GM12878 (cell line): ENCODE results near the gene POLR2L. TPM values are rescaled to one million over a fixed set of nuclear protein-coding genes. Genes with fewer than 3 reads are reported as not detected.

Experiments used
- ATAC-seq: fragments of 200-7000 bp; cut with Tn5 transposase; 3 replicates; pipeline ENCODE4 v1.9.1; 2020; ENCODE audit warnings: mild to moderate bottlenecking, moderate library complexity
- BruUV-seq: library from RNA; stranded (reverse); fragments of 400-500 nt; replicated peaks from 2 replicates; lab custom pipeline; 2021; lab: Mats Ljungman, UMichigan
- CTCF ChIA-PET: fragments of 300-600 bp; sonication (Branson Sonifier 250); formaldehyde crosslinking; extraction: SDS; loops from one replicate; lab custom pipeline; 2021; ENCODE audit warnings: inconsistent platforms; lab: Yijun Ruan, JAX
- POLR2A ChIA-PET: fragments of 350-600 bp; formaldehyde crosslinking; extraction: SDS; loops from one replicate; lab custom pipeline; 2021; ENCODE audit warnings: inconsistent platforms; lab: Charles Lee
- RAD21 ChIA-PET: fragments of 300-600 bp; sonication (Branson Sonifier 250); formaldehyde crosslinking; loops from one replicate; lab custom pipeline; 2023; ENCODE audit warnings: antibody characterized with exemption; ENCODE audit not compliant: unreplicated experiment; lab: Charles Lee
- SMC1A ChIA-PET: fragments of 300-600 bp; sonication (Branson Sonifier 250); formaldehyde crosslinking; loops from one replicate; lab custom pipeline; 2023; ENCODE audit not compliant: unreplicated experiment, uncharacterized antibody; lab: Charles Lee
- DNase-seq: peaks from one replicate; pipeline ENCODE4 v3.0.0-alpha.2; 2011; ENCODE audit warnings: low read depth, low spot score
- FAIRE-seq: peaks from 3 replicates; lab custom pipeline; 2011; peaks lifted over from hg19 to GRCh38; lab: Jason Lieb, UNC
- H2AFZ ChIP-seq: 2 replicates; pipeline ENCODE4 v1.6.0; 2011; ENCODE audit warnings: low read depth, low read length, control low read depth; ENCODE audit not compliant: control insufficient read depth
- H3K27ac ChIP-seq: 2 replicates; pipeline ENCODE4 v1.5.1; 2011; ENCODE audit warnings: control low read depth; ENCODE audit not compliant: control insufficient read depth, insufficient read depth
- H3K27me3 ChIP-seq, 2 experiments: replicated peaks in 1 of 2; 2 replicates each; pipeline versions ENCODE4 v1.6.0 to v1.6.1; 2011; ENCODE audit warnings: low read length in 1 of 2; ENCODE audit not compliant: control insufficient read depth in 2 of 2, insufficient read depth in 2 of 2
- H3K36me3 ChIP-seq, 2 experiments: 2 replicates each; pipeline ENCODE4 v1.5.1; 2011; ENCODE audit warnings: low read length in 1 of 2; ENCODE audit not compliant: control insufficient read depth in 2 of 2, insufficient read depth in 2 of 2
- H3K4me1 ChIP-seq: 2 replicates; pipeline ENCODE4 v1.6.1; 2011; ENCODE audit warnings: mild to moderate bottlenecking, low read length, moderate library complexity, mixed read lengths; ENCODE audit not compliant: control insufficient read depth, insufficient read depth
- H3K4me2 ChIP-seq: 2 replicates; pipeline ENCODE4 v1.6.0; 2011; ENCODE audit warnings: control low read depth; ENCODE audit not compliant: control insufficient read depth, insufficient read depth
- H3K4me3 ChIP-seq: fragments of 200-600 bp; sonication (generic); 2 replicates; pipeline ENCODE4 v1.5.1; 2016
- H3K79me2 ChIP-seq: 2 replicates; pipeline ENCODE4 v1.6.0; 2011; ENCODE audit warnings: low read length; ENCODE audit not compliant: control insufficient read depth, insufficient read depth
- H3K9ac ChIP-seq: 2 replicates; pipeline ENCODE4 v1.8.0; 2011; ENCODE audit warnings: low read length, control low read depth, mixed read lengths; ENCODE audit not compliant: control insufficient read depth, insufficient read depth
- H3K9me3 ChIP-seq: replicated peaks from 3 replicates; pipeline ENCODE4 v1.5.1; 2011; ENCODE audit warnings: mild to moderate bottlenecking, low read length; ENCODE audit not compliant: control insufficient read depth, insufficient read depth
- H4K20me1 ChIP-seq: 2 replicates; pipeline ENCODE4 v1.6.0; 2011; ENCODE audit not compliant: control insufficient read depth, insufficient read depth
- CEBPB ChIP-seq, 2 experiments: fragments of 150-350 bp in 1 of 2; IDR thresholded peaks; 2 replicates each; pipeline ENCODE4 v1.6.1; 2012 to 2014; ENCODE audit warnings: low read depth in 2 of 2, low read length in 2 of 2, borderline replicate concordance in 1 of 2, inconsistent platforms in 1 of 2
- CHD2 ChIP-seq: IDR thresholded peaks from 2 replicates; pipeline ENCODE4 v1.6.1; 2011; ENCODE audit warnings: low read depth, low read length, improper control_type of control experiment, borderline replicate concordance
- GABPA ChIP-seq: IDR thresholded peaks from 2 replicates; pipeline ENCODE4 v1.6.1; 2014; ENCODE audit warnings: antibody characterized with exemption, low read depth, mild to moderate bottlenecking, inconsistent platforms
- KAT2A ChIP-seq: conservative IDR thresholded peaks from 2 replicates; pipeline ENCODE4 v1.6.1; 2011; ENCODE audit warnings: low read depth, low read length; ENCODE audit not compliant: control insufficient read depth
- MYC ChIP-seq: IDR thresholded peaks from 2 replicates; pipeline ENCODE4 v1.6.1; 2011; ENCODE audit warnings: mild to moderate bottlenecking, low read length, moderate library complexity, inconsistent platforms; ENCODE audit not compliant: insufficient read depth, insufficient replicate concordance, insufficient read length, severe bottlenecking
- RAD21 ChIP-seq: IDR thresholded peaks from 2 replicates; pipeline ENCODE4 v1.6.1; 2011; ENCODE audit warnings: mild to moderate bottlenecking, low read depth, low read length, moderate library complexity; ENCODE audit not compliant: insufficient read depth
- RUNX3 ChIP-seq: IDR thresholded peaks from 2 replicates; pipeline ENCODE4 v1.6.1; 2012; ENCODE audit warnings: low read length, inconsistent platforms
- SP1 ChIP-seq: IDR thresholded peaks from one replicate; pipeline ENCODE4 v1.6.1; 2011; ENCODE audit warnings: low read depth, low read length
- SREBF1 ChIP-seq: IDR thresholded peaks from 2 replicates; pipeline ENCODE4 v1.6.1; 2012; ENCODE audit warnings: mild to moderate bottlenecking, low read length
- YY1 ChIP-seq: IDR thresholded peaks from 2 replicates; pipeline ENCODE4 v1.6.1; 2011; ENCODE audit warnings: low read depth, mild to moderate bottlenecking, low read length
- ZNF207 ChIP-seq: fragments of 450-650 bp; IDR thresholded peaks from 2 replicates; pipeline ENCODE4 v1.6.1; 2014; ENCODE audit warnings: antibody characterized with exemption, mild to moderate bottlenecking, borderline replicate concordance
- WGBS: methylation state at CpG from one replicate; pipeline ENCODE4 v1.1.6; 2016; ENCODE audit warnings: low lambda C conversion rate; ENCODE audit not compliant: insufficient replicate concordance, insufficient coverage; ENCODE audit errors: missing lambda C conversion rate; 5-methylcytosine and 5-hydroxymethylcytosine counted together
- in situ Hi-C: fragments of 300-500 bp; cut with MboI; formaldehyde crosslinking; loops from 9 replicates; pipeline ENCODE4 v1.14.3; 2018; ENCODE audit warnings: mixed read lengths
- intact Hi-C: fragments of 100-400 bp; cut with micrococcal nuclease; formaldehyde crosslinking; loops from one replicate; pipeline ENCODE4 v1.14.2; 2022; ENCODE audit not compliant: unreplicated experiment
- polyA plus RNA-seq, 11 experiments: library from polyadenylated mRNA; depleted of rRNA in 4 of 11; unstranded in 6 of 11; stranded (reverse) in 5 of 11; fragments of >200 nt; fragmentation: Nextera tagmentation in 4 of 11; fragmentation: Illumina TruSeq in 1 of 11; extraction: Ambion mirVana in 4 of 11; extraction: Trizol in 1 of 11; gene quantifications; 1 replicate in 1 of 11; 2 replicates in 10 of 11; pipeline versions ENCODE4 v1.2.1 to v1.2.3, GENCODE V29; 2011 to 2016; ENCODE audit warnings: inconsistent platforms in 2 of 11, missing spikeins in 2 of 11, low read depth in 1 of 11
- total RNA-seq, 4 experiments: library from RNA; depleted of rRNA in 3 of 4; stranded (reverse); fragments of >200 nt in 3 of 4; fragmentation: Illumina TruSeq in 1 of 4; extraction: Trizol in 1 of 4; gene quantifications; 2 replicates each; pipeline versions ENCODE4 v1.2.1 to v1.2.3, GENCODE V29; 2013 to 2021
- TF ChIP-seq, protein P1 (sequence below): fragments of 450-650 bp; formaldehyde crosslinking; IDR thresholded peaks from 2 replicates; pipeline ENCODE4 v1.4.0; 2020; ENCODE audit warnings: mild to moderate bottlenecking, moderate library complexity
- TF ChIP-seq, protein P2 (sequence below): IDR thresholded peaks from 2 replicates; pipeline ENCODE4 v1.6.1; 2011; ENCODE audit warnings: mild to moderate bottlenecking, low read depth, low read length, moderate library complexity; ENCODE audit not compliant: insufficient replicate concordance

The POLR2L gene
- total and polyA plus RNA-seq, 10 of the 15 experiments (the other 5 are each of a cell fraction or from before 2014, with no cell fraction given) = 23.1 to 497 (median 125) TPM

DNA sequence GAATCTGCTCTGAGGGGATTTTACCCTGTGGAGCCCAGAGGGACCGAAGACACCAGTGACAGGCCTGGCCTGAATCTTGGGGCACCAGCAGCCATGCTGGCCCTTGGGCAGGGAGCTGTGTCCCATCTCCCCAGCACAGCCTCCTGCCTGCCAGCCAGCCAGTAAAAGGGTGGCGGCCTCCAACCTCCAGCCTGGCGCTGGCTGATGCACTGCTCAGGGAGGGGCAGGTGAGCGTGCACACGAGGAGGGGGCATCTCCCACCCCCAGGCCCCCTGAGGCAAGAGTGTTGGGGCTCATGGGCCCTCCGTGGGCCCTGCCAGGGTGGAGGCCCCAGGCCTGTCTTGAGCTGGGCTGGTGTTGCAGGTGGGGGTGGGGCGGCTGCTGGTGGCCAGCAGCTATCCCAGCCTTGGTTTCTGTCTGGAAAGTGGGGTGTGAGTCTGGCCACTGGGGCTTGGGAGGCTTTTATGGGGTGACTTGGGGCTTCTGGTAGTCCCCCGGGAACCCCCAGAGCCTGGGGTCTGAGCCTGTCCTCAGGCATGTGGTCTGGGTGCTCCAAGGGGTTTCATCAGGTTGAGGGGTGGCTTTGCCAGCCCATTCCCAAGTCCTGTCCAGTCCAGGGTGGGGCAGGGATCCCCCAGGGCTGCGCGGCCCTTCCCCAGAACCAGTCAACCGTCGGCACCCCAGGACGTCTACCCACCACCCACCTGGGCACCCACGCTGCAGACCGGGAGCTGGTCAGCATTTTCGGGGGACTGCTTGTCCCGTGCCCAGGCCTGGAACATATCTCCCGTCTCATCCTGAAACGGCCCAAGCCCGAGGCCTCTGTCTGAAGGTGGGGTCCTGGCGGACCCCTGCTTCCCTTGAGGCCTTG, 18.1 kb upstream of the POLR2L start:
- in situ Hi-C loops (no loop called here), intact Hi-C loops (no loop called here)
- ChIA-PET CTCF (no interaction called here), SMC1A (no interaction called here), POLR2A (no interaction called here), RAD21 (no interaction called here)
- no peaks in the 10 kb centered on the region for H3K27me3 ChIP-seq
- H3K79me2 ChIP-seq = no peaks in the 10 kb centered on the region
- ATAC-seq (no peak), DNase-seq (no peak), FAIRE-seq (no peak)
- no peak for TF ChIP-seq GABPA
- no peak for TF ChIP-seq CEBPB (IDR thresholded peaks at IDR 0.05; ENCODE audit: borderline replicate concordance in 1 of 2, low read depth in 2 of 2, low read length in 2 of 2)
- TF ChIP-seq SP1 = no peak
- no peak for TF ChIP-seq RUNX3
- TF ChIP-seq, protein P1, sequence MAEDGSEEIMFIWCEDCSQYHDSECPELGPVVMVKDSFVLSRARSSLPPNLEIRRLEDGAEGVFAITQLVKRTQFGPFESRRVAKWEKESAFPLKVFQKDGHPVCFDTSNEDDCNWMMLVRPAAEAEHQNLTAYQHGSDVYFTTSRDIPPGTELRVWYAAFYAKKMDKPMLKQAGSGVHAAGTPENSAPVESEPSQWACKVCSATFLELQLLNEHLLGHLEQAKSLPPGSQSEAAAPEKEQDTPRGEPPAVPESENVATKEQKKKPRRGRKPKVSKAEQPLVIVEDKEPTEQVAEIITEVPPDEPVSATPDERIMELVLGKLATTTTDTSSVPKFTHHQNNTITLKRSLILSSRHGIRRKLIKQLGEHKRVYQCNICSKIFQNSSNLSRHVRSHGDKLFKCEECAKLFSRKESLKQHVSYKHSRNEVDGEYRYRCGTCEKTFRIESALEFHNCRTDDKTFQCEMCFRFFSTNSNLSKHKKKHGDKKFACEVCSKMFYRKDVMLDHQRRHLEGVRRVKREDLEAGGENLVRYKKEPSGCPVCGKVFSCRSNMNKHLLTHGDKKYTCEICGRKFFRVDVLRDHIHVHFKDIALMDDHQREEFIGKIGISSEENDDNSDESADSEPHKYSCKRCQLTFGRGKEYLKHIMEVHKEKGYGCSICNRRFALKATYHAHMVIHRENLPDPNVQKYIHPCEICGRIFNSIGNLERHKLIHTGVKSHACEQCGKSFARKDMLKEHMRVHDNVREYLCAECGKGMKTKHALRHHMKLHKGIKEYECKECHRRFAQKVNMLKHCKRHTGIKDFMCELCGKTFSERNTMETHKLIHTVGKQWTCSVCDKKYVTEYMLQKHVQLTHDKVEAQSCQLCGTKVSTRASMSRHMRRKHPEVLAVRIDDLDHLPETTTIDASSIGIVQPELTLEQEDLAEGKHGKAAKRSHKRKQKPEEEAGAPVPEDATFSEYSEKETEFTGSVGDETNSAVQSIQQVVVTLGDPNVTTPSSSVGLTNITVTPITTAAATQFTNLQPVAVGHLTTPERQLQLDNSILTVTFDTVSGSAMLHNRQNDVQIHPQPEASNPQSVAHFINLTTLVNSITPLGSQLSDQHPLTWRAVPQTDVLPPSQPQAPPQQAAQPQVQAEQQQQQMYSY (CRISPR knock-in tag) = no peak
- TF ChIP-seq, protein P2, sequence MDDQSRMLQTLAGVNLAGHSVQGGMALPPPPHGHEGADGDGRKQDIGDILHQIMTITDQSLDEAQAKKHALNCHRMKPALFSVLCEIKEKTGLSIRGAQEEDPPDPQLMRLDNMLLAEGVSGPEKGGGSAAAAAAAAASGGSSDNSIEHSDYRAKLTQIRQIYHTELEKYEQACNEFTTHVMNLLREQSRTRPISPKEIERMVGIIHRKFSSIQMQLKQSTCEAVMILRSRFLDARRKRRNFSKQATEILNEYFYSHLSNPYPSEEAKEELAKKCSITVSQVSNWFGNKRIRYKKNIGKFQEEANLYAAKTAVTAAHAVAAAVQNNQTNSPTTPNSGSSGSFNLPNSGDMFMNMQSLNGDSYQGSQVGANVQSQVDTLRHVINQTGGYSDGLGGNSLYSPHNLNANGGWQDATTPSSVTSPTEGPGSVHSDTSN = no peak
- no peak for TF ChIP-seq RAD21
- no peak for TF ChIP-seq KAT2A
- no peak for TF ChIP-seq MYC
- TF ChIP-seq YY1 = no peak
- no peak for TF ChIP-seq ZNF207
- no peak for TF ChIP-seq CHD2
- no peak for TF ChIP-seq SREBF1
- 32% methylated on average over 21 of the region's 21 CpGs for WGBS
- H3K4me3 ChIP-seq = no peak overlapping the region
- H3K9ac ChIP-seq = no peak overlapping the region
- H3K4me1 ChIP-seq = no peaks in the 10 kb centered on the region
- H4K20me1 ChIP-seq = no peaks in the 10 kb centered on the region
- H2AFZ ChIP-seq = no peak overlapping the region
- BruUV-seq = no TSS peak
- no peak overlapping the region for H3K27ac ChIP-seq
- H3K36me3 ChIP-seq = no peaks in the 10 kb centered on the region
- H3K4me2 ChIP-seq = no peak overlapping the region
- H3K9me3 ChIP-seq = no peaks in the 10 kb centered on the region
